Fibroblast of lung (primary cell): ENCODE data around the gene PGAM5. TPM values are rescaled to one million over a fixed set of nuclear protein-coding genes. Genes with fewer than 3 reads are reported as not detected.

Source experiments
- DNase-seq, 2 donors: peaks; one replicate each; pipeline versions ENCODE4 v3.0.0 to v3.0.0-alpha.2; 2010; ENCODE audit warnings: low read depth in 2 of 2
- H2AFZ ChIP-seq: 2 replicates; pipeline ENCODE4 v1.5.1; 2012; ENCODE audit warnings: low read length, control low read depth, inconsistent platforms
- H3K27ac ChIP-seq: 2 replicates; pipeline ENCODE4 v1.5.1; 2011; ENCODE audit warnings: low read length, control low read depth; ENCODE audit not compliant: insufficient read depth
- H3K27me3 ChIP-seq: 2 replicates; pipeline ENCODE4 v1.5.1; 2011; ENCODE audit warnings: mild to moderate bottlenecking, low read length; ENCODE audit not compliant: control insufficient read depth, insufficient read depth
- H3K36me3 ChIP-seq: 2 replicates; pipeline ENCODE4 v1.5.1; 2011; ENCODE audit warnings: low read length; ENCODE audit not compliant: control insufficient read depth, insufficient read depth
- H3K4me1 ChIP-seq: 2 replicates; pipeline ENCODE4 v1.5.1; 2011; ENCODE audit warnings: low read length; ENCODE audit not compliant: control insufficient read depth, insufficient read depth; ENCODE audit errors: extremely low read depth
- H3K4me2 ChIP-seq: 2 replicates; pipeline ENCODE4 v1.5.1; 2011; ENCODE audit warnings: low read length, control low read depth; ENCODE audit not compliant: insufficient read depth; ENCODE audit errors: extremely low read depth
- H3K4me3 ChIP-seq, 4 experiments: fragments of 200-600 bp in 1 of 4; sonication (generic) in 1 of 4; replicated peaks in 1 of 4; 2 replicates each; pipeline ENCODE4 v1.5.1; 2011 to 2016; ENCODE audit warnings: low read length in 4 of 4, low read depth in 3 of 4, mild to moderate bottlenecking in 3 of 4, control low read depth in 2 of 4, inconsistent platforms in 1 of 4, mixed read lengths in 1 of 4; ENCODE audit not compliant: insufficient read depth in 1 of 4; ENCODE audit errors: control extremely low read depth in 1 of 4
- H3K79me2 ChIP-seq: 2 replicates; pipeline ENCODE4 v1.5.1; 2012; ENCODE audit warnings: mild to moderate bottlenecking, low read length, inconsistent platforms; ENCODE audit not compliant: control insufficient read depth, insufficient read depth
- H3K9ac ChIP-seq: 2 replicates; pipeline ENCODE4 v1.5.1; 2011; ENCODE audit warnings: mild to moderate bottlenecking, low read length, control low read depth; ENCODE audit not compliant: insufficient read depth
- H3K9me3 ChIP-seq: 2 replicates; pipeline ENCODE4 v1.5.1; 2012; ENCODE audit warnings: low read depth, low read length; ENCODE audit not compliant: control insufficient read depth, insufficient read depth
- H4K20me1 ChIP-seq: 2 replicates; pipeline ENCODE4 v1.5.1; 2011; ENCODE audit warnings: low read length; ENCODE audit not compliant: control insufficient read depth, insufficient read depth; ENCODE audit errors: extremely low read depth
- CTCF ChIP-seq, 2 donors: IDR thresholded peaks in 1 of 2; conservative IDR thresholded peaks in 1 of 2; 1 replicate in 1 of 2; 2 replicates in 1 of 2; pipeline ENCODE4 v1.5.1; 2011 to 2012; ENCODE audit warnings: low read length in 2 of 2, control low read depth in 1 of 2, inconsistent platforms in 1 of 2, low read depth in 1 of 2, mild to moderate bottlenecking in 1 of 2
- EZH2 ChIP-seq: IDR thresholded peaks from 2 replicates; pipeline ENCODE4 v1.5.1; 2012; ENCODE audit warnings: low read length, control low read depth, mild to moderate bottlenecking; ENCODE audit errors: missing control alignments
- polyA plus RNA-seq, 2 donors: library from polyadenylated mRNA; depleted of rRNA in 1 of 2; stranded (reverse) in 1 of 2; unstranded in 1 of 2; fragments of >200 nt; gene quantifications; 2 replicates each; pipeline ENCODE4 v1.2.1, GENCODE V29; 2011 to 2012; ENCODE audit warnings: missing spikeins in 1 of 2
- total RNA-seq: library from RNA; depleted of rRNA; stranded (reverse); fragments of >200 nt; gene quantifications from 2 replicates; pipeline ENCODE4 v1.2.1, GENCODE V29; 2014

PGAM5 gene
- total and polyA plus RNA-seq, 2 donors (not counting 1 experiment from before 2014, with no cell fraction given) = 9.8 to 27.1 TPM

- peak overlapping the region in 1 of 4 experiments; percentile 7 for H3K4me3 ChIP-seq
- H3K27ac ChIP-seq = no peak overlapping the region
- H3K9ac ChIP-seq = no peak overlapping the region
Measured at GRCh38 chr12:132759359-132759758, 48.7 kb downstream of the PGAM5 start.

GRCh38 chr12:132761032-132761920 is 50.6 kb downstream of the PGAM5 start, which contains the start of gene ANKLE2:
ANKLE2 (minus strand) TSS chr12:132761832; CDS start chr12:132761798, 34 bp downstream.
- no peaks in the 10 kb centered on the region for H3K9me3 ChIP-seq
- H2AFZ ChIP-seq = peak within 1 kb of the TSS; percentile 67
- H4K20me1 ChIP-seq = peaks cover 3% of the 10 kb centered on the region
- H3K4me3 ChIP-seq = peak within 1 kb of the TSS; percentile 77 to 95 (median 82)
- TF ChIP-seq CTCF (conservative IDR thresholded peaks at IDR 0.05 in 1 of 2, IDR thresholded peaks at IDR 0.05 in 1 of 2; ENCODE audit: low read depth in 1 of 2, low read length in 2 of 2) (no peak), EZH2 (no peak)
- peak within 1 kb of the TSS; percentile 80 for H3K4me2 ChIP-seq
- H3K27ac ChIP-seq = peak within 1 kb of the TSS; percentile 94
- H3K4me1 ChIP-seq = peaks cover 4% of the 10 kb centered on the region
- H3K79me2 ChIP-seq = peaks cover 47% of the 10 kb centered on the region
- DNase-seq = peak; percentile 62 to 80
- no peaks in the 10 kb centered on the region for H3K27me3 ChIP-seq
- peaks cover 2% of the 10 kb centered on the region for H3K36me3 ChIP-seq
- peak within 1 kb of the TSS; percentile 89 for H3K9ac ChIP-seq

More at GRCh38 chr12:132759359-132759758, 48.7 kb downstream of the PGAM5 start:
- Histone ChIP-seq H3K4me2 (peak overlapping the region; percentile 68), H3K79me2 (peaks cover 64% of the 10 kb centered on the region), H3K9me3 (no peaks in the 10 kb centered on the region), H3K27me3 (no peaks in the 10 kb centered on the region), H3K36me3 (peaks cover 7% of the 10 kb centered on the region), H2AFZ (no peak overlapping the region), H3K4me1 (peaks cover 3% of the 10 kb centered on the region), H4K20me1 (peaks cover 3% of the 10 kb centered on the region)
- no peak for DNase-seq
- TF ChIP-seq EZH2 = no peak
- no peak for TF ChIP-seq CTCF (conservative IDR thresholded peaks at IDR 0.05 in 1 of 2, IDR thresholded peaks at IDR 0.05 in 1 of 2; ENCODE audit: low read depth in 1 of 2, low read length in 2 of 2)

- peak overlapping the region; percentile 75 for H3K9ac ChIP-seq
- H3K9me3 ChIP-seq = no peaks in the 10 kb centered on the region
- H3K36me3 ChIP-seq = peaks cover under 1% of the 10 kb centered on the region
- H4K20me1 ChIP-seq = peaks cover under 1% of the 10 kb centered on the region
- peak overlapping the region; percentile 67 for H2AFZ ChIP-seq
- peak overlapping the region; percentile 75 for H3K4me2 ChIP-seq
- H3K4me1 ChIP-seq = peaks cover 9% of the 10 kb centered on the region
- peak overlapping the region; percentile 66 to 79 (median 76) for H3K4me3 ChIP-seq
- H3K79me2 ChIP-seq = peaks cover 39% of the 10 kb centered on the region
- TF ChIP-seq EZH2 (no peak), CTCF (conservative IDR thresholded peaks at IDR 0.05 in 1 of 2, IDR thresholded peaks at IDR 0.05 in 1 of 2; ENCODE audit: low read depth in 1 of 2, low read length in 2 of 2) (no peak)
- H3K27ac ChIP-seq = peak overlapping the region; percentile 93
- H3K27me3 ChIP-seq = no peaks in the 10 kb centered on the region
- DNase-seq = peak; percentile 88 to 89
Measured at GRCh38 chr12:132761921-132762583, 51.4 kb downstream of the PGAM5 start.
